ENCODE data around the gene TTC16.

GRCh38 chr9:127715470-127716337, at the start of gene TTC16, which contains the start of gene PTRH1:
- TF ChIP-seq EP300 (IDR thresholded peaks at IDR 0.05) (no peak), POLR2AphosphoS5 (IDR thresholded peaks at IDR 0.05) (peak in 2 of 3 donors; percentile 66 to 73), POLR2A (IDR thresholded peaks at IDR 0.05) (peak in 1 of 2 donors; percentile 52)

All from suprapubic skin (tissue), 4 donors.